Measurements from ENCODE around the gene B3GAT1.
"Not testable (repeated sequence)": the region's sequence is repeated elsewhere in the genome, so short reads cannot be mapped to it uniquely, and the experiment has no call there.

Gene B3GAT1

DNA sequence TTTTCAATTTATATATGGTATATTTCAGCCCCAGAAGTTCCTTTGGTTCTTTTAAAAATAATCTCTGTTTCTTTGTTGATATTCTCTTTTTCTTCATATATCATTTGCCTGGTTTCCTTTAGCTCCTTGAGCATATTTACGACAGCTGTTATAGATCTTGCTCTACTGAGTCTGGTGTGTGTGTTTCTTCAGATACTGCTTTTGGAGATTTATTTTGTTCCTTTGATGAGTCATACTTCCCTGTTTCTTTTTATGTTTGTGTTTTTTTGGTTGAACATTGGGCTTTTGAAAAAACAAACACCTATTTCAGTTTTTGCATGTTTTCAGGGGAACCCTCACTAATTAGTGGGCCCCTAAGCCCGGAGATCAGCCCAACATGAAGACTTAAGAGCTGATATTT is 56.9 kb downstream of the B3GAT1 start:
- no peak for DNase-seq

DNA sequence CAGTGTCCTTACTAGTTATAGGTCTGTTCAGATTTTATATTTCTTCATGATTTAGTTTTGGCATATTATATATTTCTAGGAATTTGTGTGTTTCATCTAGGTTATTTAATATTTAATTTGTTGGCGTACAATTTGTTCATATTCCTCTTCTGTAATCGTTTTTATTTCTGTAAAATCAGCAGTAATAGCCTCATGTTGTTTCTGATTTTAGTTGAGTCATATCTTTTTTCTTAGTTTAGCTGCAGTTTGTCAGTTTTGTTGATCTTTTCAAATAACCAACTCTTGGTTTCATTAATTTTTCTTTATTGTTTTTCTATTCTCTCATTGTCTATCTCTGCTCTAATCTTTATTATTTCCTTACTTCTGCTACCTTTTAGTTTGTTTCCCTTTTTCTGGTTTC is 59.9 kb downstream of the B3GAT1 start:
- no peak for DNase-seq

DNA sequence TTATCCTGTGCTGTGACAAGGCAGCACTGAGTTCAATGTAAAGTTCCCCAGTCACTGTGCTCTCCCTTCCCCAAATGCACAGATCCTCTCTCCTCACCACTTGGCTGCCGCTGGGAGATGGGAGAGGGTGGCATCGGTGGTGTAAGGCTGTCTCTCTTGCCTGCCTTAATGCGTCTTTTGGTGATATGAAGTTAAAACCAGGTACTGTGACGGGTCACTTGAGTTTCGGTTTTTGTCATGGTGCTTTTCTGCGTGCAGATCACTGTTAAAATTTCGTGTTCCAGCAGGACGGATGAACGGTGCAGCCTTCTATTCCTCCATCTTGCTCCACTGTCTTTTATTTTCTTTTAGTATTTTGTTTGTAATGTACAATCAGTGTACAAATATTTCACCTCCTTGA is 61.7 kb downstream of the B3GAT1 start:
- no peak for DNase-seq

DNA sequence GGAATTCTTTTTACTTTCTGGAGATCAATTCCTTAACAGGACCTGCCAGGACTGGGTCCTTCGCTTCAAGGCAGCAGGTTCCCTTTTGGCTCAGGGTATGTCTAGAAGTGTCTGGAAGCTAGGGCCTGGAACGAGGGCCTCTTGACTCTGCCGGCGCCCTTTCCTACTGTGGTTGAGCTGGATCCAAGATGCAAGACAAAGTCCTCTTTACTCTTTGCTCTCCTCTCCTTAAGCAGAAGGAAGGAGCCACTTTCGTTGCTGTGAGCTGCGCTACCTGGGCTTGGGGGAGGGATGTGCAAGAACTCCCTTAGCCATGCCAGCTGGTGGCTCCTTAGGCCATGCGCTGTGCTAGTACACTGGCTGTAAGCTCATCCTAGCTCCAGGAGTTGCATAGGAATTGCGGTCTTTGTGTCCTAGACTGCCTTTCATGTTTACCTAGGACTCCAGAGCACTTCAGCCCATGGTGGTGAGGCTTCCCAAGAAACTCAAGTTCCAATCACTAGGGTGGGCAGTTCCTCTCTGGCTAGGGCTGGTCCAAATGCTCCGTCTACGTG is 62.2 kb downstream of the B3GAT1 start:
- no peak for DNase-seq

DNA sequence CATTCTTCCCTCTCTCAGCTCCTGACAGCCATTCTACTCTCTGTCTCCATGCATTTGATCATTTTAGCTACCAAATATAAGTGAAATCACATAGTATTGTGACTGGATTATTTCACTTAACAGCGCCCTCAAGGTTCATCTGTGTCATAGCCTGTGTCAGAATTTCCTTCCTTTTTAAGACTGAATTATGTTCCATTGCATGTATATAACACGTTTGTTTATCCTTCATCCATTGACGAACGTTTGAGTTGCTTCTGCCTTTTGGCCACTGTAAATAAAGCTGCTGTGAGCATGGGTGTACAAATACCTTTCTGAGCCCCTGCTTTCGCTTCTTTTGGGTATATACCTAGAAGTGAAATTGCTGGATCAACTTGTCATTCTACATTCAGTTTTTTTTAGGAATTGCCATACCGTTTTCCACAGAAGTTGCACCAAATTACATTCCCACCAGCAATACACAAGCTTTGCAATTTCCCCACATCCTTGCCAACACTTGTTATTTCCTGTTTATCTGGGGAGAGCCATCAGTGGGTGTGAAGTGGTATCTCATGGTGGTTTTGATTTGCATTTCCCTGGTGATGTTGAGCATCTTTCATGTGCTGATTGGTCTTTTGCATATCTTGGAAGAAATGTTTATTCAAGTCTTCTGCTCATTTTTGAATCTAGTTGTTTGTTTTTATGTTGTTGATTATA is 62.8 kb downstream of the B3GAT1 start:
- DNase-seq: no peak

DNA sequence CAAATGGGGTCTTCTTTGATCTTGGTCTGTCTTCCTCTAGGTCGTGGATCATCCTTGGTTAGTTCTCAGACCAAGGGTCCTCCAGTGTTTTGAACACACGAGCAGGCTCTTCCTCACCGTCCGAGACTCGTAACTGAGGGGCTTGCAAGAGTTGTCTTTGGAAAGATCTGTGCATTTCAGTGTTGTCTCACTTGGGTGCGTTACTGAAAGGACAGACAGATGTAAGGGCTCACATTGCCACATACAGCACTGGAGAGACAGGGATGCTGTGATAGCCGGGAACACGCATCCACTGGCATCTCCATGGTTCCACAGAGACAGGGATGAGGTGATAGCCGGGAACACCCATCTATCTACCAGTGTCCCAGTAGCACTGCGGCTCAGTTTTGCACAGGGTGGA is 64.6 kb downstream of the B3GAT1 start:
- no peak for DNase-seq

DNA sequence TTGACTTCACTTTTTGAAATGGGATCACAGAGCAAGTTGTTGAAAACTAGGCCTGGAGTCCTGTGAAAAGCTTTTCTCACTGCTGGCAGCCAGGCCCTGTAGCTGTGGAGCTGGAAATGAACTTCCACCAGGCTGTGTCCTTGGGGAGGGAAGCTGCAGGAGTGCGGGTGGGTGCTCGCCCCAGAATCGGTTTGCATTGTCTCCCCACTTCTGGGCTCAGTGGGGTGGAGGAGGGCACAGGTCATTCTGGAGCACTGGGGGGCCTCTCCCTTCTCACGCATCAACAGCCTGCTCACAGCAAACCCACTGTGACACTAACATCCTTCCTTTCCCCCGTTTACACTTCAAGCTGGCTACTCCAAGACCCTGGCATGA is 65.1 kb downstream of the B3GAT1 start:
- DNase-seq: no peak

DNA sequence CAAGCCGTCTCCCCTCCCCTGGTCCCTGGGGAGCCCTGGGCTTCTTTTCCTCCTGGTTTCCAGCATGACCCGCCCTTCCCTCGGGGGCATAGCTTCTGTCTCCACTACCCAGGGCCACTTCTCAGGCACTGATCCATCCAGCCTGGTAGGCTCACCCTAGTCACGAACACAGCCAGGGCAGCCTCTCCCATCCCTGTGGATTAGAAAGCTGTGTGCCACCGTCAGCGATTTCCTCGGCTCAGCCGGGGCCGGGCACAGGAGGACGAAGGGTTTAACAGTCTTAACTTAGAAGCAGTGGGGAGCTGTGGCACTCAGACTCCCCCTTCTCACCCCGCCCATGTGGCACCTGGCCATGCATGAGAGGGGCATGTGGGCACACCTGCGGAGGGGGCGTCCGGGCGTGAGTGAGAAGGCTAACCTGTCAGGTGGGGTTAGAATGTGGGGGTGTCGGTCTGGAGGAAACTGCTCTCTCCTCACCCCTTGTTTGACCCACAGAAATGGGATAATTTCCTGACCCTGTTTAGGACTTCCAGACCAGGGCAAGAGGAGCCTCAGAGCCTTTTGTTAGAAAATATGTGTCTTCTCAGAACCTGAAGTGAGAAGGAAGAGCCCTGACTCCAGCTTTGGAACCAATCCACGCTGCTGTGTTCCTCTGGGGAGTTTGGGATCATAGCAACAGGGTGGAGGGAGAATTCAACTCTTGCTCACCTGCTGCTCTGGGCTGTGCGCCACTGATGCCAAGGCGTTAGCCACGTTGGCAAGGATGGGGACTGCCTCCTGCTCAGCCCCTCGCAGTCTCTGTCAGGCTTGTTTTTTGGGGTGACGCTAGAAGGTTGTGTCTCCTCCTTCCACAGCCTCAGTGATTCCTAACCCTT is 65.7 kb downstream of the B3GAT1 start:
- no peak for DNase-seq

DNA sequence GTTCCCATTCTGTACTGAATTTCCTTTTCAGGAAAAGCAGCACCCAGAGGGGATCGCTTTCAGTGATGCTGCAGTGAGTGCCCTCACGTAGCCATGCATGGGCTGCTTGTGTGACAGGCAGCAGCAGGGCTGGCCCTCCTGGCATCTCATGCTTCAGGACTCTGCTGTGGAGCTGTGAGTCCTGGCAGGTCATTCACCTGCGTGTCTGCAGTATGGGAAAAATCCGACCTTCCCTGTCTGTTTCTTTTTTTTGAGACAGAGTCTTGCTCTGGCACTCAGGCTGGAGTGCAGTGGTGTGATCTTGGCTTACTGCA is 66.8 kb downstream of the B3GAT1 start:
- no peak for DNase-seq

DNA sequence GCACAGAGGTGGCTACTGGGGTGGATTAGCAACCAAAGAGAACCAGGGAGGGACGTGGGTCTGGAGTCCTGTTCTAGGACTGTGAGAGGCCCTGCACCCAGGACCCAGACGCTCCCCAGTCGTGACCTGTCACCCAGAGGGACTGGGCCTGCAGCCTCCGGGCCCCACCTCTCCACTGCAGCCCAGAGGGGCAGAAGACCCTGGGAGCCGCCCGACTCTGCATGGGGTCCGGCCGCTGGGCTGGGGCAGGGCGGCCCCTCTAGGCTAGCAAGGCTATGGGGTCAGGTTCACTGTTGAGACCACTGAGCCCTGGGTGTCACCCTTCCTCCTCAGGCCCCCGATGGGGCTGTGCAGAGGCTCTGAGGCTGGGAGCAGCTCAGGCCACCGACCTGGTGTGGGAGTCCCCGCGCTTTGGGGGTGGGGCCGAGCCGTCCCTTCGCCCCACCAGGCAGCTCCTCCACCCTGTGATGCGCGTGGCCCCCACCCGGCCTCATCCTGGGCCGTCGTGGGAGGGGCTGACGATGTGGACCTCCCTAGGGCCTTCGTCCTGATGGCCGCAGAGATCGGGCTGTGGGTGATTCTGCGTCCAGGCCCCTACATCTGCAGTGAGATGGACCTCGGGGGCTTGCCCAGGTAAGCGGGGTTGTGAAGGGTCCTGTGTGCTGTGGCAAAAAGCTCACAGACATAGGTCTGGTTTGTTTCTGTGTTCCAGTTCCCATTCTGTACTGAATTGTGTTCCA is 67.4 kb downstream of the B3GAT1 start:
- not testable (repeated sequence) for DNase-seq

DNA sequence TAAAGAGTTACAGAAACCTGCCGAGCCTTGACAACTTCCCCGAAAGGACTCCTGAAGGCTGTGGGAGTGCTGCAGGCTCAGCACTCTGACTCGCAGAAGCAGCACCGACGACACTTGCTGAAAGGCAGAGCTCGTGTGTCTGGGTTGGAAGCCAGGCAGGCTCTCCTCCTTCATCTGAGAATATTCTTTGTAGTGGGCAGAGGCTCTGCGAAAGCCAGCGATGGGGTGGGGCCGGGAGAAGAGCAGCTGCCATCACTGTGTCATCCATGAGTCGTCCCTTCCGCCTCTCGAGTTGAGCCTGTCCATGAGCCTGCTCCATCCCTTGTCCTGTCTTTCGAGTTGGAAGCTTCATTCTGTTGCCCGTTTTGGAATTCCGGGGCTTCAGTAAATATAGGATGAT is 68.4 kb downstream of the B3GAT1 start:
- no peak for DNase-seq

DNA sequence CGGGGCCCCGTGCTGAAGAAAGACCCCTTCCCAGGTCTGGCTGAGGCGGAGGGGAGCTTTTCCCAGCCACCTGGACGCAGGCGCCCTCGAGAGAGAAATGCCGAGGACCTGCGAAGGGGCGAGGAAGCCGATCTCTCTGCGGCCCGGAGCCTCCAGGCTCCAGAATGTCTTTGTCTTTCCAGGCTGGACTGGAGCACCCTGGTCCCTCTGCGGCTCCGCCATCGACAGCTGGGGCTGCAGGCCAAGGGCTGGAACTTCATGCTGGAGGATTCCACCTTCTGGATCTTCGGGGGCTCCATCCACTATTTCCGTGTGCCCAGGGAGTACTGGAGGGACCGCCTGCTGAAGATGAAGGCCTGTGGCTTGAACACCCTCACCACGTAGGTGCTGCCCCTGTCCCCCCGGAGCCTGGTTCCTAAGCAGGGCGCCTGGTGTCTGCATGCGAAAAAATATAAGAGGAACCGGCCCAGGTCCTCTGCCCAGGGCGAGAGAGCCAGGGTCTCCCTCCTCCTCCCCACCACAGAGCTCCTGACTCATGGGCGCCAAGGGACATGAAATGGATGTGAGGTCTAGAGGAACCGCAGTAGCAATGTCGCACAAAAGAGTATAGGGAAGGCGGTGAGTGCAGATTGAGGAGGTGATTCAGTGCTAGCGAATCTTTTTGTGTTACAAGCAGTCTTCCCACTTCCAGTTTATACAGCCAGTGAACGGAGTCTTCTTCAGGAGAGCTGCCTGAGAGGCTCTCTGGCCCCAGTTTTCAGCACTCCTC is 69.3 kb downstream of the B3GAT1 start:
- no peak for DNase-seq

DNA sequence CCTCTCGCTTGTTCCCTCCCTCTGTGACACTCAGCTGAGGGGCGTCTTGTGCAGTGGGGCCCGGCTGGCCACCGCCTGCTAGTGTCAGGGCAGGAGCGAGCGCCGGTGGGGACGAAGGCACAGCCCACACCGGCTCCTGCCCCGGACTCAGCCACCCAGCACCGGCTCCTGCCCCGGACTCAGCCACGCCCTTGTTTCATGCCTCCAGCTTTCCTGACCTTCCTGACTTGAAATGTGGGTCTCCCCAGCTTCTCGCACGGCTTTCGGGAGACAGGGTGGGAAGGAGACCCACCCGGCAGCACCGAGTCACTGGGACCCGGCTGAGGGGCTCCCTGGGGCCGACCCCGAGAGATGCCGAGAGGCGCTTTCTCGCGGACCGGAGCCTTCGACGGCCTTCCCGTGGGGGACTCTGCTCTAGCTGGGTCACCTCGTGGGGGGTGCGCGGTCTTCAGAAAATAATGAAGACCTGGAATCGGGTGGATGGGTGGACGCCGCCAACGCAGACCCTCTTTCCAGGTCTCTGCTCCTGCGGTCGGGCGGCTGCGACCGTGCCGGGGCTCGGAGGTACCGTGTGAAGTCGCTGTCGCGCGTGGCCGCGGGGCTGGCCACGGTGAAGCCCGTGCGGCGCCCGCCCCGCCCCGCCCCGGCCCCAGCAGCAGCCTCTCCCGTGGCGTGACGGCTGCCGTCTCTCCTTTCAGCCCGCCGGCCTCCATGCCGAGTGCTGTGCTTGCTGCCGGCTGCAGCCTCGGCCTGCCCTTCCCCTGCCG is 70.1 kb downstream of the B3GAT1 start:
- DNase-seq: no peak

DNA sequence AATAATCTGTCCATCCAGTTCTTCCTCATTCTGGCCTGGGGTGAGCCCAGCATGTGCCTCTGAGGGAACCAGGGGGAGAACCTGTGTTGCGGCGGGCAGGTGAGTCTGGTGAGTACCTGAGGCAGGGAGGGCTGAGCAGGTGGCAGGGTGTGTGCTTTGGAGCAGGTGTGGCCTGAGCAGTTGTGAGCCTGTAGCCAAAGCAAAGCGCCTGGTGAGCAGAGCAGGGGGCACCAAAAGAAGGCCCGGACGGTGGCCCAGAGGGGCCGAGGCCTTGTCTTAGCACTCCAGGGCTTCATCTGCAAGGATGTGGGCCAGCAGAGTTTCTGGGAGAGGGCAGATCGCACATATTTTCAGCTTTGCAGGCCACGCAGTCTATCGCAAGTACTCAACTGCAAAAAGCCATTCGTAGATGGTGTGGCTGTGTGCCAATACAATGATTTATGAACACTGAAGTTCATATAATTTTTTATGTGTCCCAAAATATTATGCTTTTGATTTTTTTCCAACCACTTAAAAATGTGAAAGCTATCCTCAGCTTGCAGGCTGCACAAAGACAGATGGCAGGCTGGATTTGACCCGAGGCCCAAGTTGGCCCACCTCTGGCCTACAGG is 71.6 kb downstream of the B3GAT1 start:
- DNase-seq: no peak

DNA sequence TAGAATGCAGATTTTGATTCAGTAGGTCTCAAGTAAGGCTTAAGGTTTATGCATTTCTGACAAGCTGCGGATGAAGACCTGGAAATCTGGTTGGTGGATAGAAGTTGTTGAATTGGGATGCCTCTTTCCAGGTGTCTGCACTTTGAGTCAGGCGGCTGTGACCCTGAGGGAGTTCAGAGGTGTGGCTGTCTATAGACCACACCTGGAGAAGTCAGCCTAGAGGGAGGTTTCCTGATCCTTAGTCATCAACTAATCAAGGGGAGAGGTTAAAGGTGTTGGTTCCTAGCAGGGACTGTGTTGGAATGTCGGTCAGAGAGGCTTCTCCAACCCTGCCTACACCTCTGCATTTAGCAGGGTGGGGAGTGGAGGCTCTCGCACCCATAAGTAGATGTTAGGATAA is 72.3 kb downstream of the B3GAT1 start:
- DNase-seq: no peak

DNA sequence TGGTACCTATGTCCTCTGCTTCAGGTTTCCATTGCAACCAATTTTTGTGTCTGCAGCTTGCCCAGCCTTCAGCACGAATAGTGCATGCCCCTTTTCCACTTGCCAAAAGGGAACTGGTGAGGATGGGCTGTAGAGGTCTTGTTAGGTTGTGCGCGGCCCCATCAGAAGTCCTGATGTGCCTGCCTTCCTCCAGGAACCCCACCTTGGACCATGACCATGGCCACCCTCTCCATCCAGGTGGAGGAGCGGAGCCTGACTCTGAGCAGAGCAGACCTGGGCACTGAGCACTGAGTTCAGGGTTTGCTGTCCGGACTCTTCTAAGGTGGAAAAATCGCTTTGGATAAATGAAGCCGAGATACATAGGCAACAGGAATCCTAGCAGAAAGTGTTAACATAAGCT is 73.4 kb downstream of the B3GAT1 start:
- DNase-seq: no peak

DNA sequence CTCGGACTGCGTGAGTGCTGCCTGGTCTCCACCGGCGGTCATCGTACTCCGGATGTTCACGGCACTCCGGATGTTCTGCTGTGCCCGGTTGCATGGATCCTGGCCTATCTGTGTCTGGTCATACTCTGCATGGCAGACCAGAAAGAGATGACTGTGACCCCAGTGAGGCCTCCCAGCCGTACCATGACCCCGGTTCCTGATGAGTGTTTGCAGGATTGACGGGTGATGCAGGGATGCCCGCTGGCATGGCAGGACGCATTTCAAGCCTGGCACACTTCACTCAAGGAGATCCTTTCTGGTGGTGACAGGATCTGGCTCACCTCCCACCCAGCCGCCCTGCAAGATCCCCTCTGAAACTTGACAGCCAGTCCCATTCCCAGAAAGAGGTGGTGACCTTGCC is 74.0 kb downstream of the B3GAT1 start:
- DNase-seq: no peak

DNA sequence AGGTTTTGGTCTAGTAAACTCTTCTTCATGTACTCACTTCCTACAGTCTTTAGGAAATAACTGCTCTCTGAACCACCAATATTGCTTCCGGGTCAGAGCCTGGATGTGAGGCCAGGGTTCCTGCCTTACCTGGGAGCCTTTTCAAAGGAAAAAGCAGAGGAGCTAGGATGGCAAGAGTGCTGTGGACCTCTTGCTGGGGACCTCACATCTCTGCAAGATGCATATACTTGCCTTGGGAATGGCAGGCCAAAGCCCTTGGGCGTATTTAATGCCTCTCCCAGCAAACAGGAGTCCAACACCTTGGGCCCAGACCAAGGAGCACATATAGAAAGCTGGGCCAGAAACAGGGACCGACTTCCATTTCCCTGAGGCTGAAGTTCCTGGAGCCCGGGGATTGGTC is 75.0 kb downstream of the B3GAT1 start:
- DNase-seq: no peak

DNA sequence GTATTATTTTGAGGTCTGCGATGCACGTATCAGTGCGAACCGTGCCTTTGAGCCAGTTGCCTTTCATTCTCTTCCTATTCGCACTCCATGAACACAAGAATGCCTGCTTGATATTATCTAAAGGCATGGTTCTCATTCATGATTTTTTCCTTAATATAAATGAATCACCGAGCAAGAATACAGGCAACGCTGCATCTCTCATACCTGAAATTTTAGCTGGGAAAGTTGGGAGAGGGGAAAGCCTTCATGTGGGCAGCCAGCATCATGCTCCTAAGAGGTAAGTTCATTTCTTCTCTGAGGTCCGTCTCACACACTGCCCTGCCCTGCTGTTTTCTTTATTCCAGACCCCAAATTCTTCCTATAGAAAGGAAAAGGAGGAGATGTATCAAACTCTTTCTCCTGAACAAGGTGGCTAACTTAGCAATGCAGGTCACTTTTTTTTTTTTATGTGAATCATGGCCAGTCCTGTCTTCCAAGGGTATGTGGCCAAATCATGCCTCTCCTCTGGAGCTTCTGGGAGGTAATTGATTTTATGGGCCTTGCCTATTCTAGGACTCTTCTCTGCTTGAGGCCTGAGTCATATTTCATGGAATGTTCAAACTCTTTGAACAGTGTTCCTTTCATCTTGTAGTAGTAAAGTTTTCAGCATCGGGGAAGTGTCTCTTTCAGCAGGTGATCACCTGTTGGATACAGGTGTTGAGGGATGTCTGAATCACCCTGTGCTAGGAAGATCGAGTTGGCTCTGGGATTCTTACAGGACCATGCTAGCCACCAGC is 77.1 kb downstream of the B3GAT1 start:
- DNase-seq: no peak

DNA sequence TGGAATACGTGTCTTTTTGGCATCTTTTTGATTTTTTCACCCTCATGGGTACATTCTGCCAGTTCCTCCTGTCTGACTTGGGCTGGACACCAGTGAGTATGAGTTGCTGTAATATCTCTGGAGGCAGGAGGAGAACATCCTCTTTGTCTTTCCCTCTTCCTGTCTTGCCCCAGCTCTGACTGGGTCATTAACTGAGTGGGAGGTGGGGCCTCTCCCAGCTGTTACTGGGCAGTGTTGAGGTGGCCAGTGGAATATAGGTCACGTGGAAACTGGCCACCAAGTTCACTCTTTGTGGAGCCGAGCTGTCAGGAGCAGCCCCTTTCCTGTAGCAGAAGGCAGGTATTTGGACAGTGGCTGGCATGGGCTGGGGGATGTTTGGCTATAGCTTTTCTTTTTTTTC is 78.1 kb downstream of the B3GAT1 start:
- DNase-seq: no peak

DNA sequence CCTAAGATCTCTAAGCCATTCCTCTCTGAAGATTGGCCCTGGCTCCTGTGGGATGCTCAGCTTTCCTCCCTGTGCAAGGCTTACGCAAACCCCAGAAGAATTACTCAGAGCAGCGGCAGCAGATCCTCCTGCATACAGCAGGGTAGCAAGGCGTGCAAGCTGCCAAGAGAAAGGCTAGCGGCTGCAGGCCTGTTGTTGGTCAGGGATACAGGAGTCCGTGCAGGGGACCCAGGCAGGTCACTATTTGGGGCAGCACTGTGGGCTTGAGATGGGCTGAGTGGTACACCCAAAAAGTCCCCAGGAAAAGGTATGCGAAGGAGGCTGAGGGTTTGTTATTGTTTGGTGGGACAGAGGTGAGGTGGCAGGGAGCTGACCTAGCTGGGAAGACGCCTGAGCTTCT is 78.7 kb downstream of the B3GAT1 start:
- DNase-seq: no peak
